GM23338 (cell line): ENCODE measurements around the gene SNRNP25. TPM values are rescaled to one million over a fixed set of nuclear protein-coding genes. Genes with fewer than 3 reads are reported as not detected.

Experiments used
- ATAC-seq: fragments of 200-7000 bp; cut with Tn5 transposase; 3 replicates; pipeline ENCODE4 v1.9.1; 2020
- DNase-seq: peaks from one replicate; pipeline ENCODE4 v3.0.0-alpha.2; 2015; ENCODE audit warnings: low spot score
- H2AFZ ChIP-seq: fragments of 200-600 bp; sonication (generic); 2 replicates; pipeline ENCODE4 v1.8.0; 2016; ENCODE audit warnings: antibody characterized with exemption, mild to moderate bottlenecking, moderate library complexity
- H3F3A ChIP-seq: fragments of 200-600 bp; sonication (generic); replicated peaks from 2 replicates; pipeline ENCODE4 v1.8.0; 2017; ENCODE audit warnings: antibody characterized with exemption, mixed run types, low read depth
- H3K27ac ChIP-seq: fragments of 200-600 bp; sonication (generic); 2 replicates; pipeline ENCODE4 v1.6.1; 2016; ENCODE audit warnings: low read depth
- H3K27me3 ChIP-seq: fragments of 200-600 bp; sonication (generic); 2 replicates; pipeline ENCODE4 v1.8.0; 2016; ENCODE audit warnings: mild to moderate bottlenecking, mixed run types, moderate library complexity; ENCODE audit not compliant: insufficient read depth
- H3K36me3 ChIP-seq: fragments of 200-600 bp; sonication (generic); 2 replicates; pipeline ENCODE4 v1.8.0; 2016; ENCODE audit warnings: mild to moderate bottlenecking; ENCODE audit not compliant: insufficient read depth
- H3K4me1 ChIP-seq: fragments of 200-600 bp; sonication (generic); 2 replicates; pipeline ENCODE4 v1.8.0; 2016; ENCODE audit warnings: mild to moderate bottlenecking, moderate library complexity; ENCODE audit not compliant: insufficient read depth
- H3K4me2 ChIP-seq: fragments of 200-600 bp; sonication (generic); 2 replicates; pipeline ENCODE4 v1.7.1; 2017; ENCODE audit warnings: mixed run types
- H3K4me3 ChIP-seq: fragments of 200-600 bp; sonication (generic); 2 replicates; pipeline ENCODE4 v1.6.1; 2016; ENCODE audit warnings: mixed run types
- H3K79me2 ChIP-seq: fragments of 200-600 bp; sonication (generic); replicated peaks from 2 replicates; pipeline ENCODE4 v1.8.0; 2017; ENCODE audit warnings: mild to moderate bottlenecking; ENCODE audit not compliant: insufficient read depth
- H3K9me2 ChIP-seq: fragments of 200-600 bp; sonication (generic); 2 replicates; pipeline ENCODE4 v1.8.0; 2017; ENCODE audit not compliant: insufficient read depth
- H4K20me1 ChIP-seq: fragments of 200-600 bp; sonication (generic); replicated peaks from 2 replicates; pipeline ENCODE4 v1.8.0; 2017; ENCODE audit warnings: mild to moderate bottlenecking; ENCODE audit not compliant: insufficient read depth
- H3K27ac Mint-ChIP-seq: 2 replicates; pipeline ENCODE4 v1.8.0; 2020; ENCODE audit warnings: inconsistent platforms, mild to moderate bottlenecking, moderate library complexity, mixed read lengths
- H3K27me3 Mint-ChIP-seq: 3 replicates; pipeline ENCODE4 v1.8.0; 2022; ENCODE audit warnings: low read depth, mild to moderate bottlenecking, moderate library complexity, mixed read lengths, inconsistent platforms; ENCODE audit not compliant: insufficient read depth, poor library complexity
- H3K36me3 Mint-ChIP-seq: 3 replicates; pipeline ENCODE4 v1.8.0; 2021; ENCODE audit warnings: low read depth, mild to moderate bottlenecking, inconsistent platforms, moderate library complexity, mixed read lengths
- H3K4me1 Mint-ChIP-seq: 3 replicates; pipeline ENCODE4 v1.8.0; 2020; ENCODE audit warnings: mild to moderate bottlenecking, inconsistent platforms, mixed read lengths
- H3K4me3 Mint-ChIP-seq: 3 replicates; pipeline ENCODE4 v1.8.0; 2021; ENCODE audit warnings: moderate library complexity, mild to moderate bottlenecking, inconsistent platforms, mixed read lengths
- H3K9me3 Mint-ChIP-seq: 3 replicates; pipeline ENCODE4 v1.8.0; 2020; ENCODE audit warnings: moderate library complexity, mild to moderate bottlenecking, inconsistent platforms, mixed read lengths
- CREB1 ChIP-seq: fragments of 250-450 bp; sonication (Bioruptor Pico); IDR thresholded peaks from 2 replicates; pipeline ENCODE4 v1.5.0; 2020; ENCODE audit warnings: low read depth, mild to moderate bottlenecking, moderate library complexity
- JUNB ChIP-seq: IDR thresholded peaks from one replicate; pipeline ENCODE4 v1.6.1; 2016; ENCODE audit warnings: antibody characterized with exemption; ENCODE audit not compliant: unreplicated experiment
- NANOG ChIP-seq: IDR thresholded peaks from 2 replicates; pipeline ENCODE4 v1.6.1; 2016; ENCODE audit warnings: antibody characterized with exemption, borderline replicate concordance
- POLR2AphosphoS5 ChIP-seq: IDR thresholded peaks from 2 replicates; pipeline ENCODE4 v1.6.1; 2016; ENCODE audit warnings: antibody characterized with exemption, low read depth
- STAT1 ChIP-seq: IDR thresholded peaks from one replicate; pipeline ENCODE4 v1.6.1; 2016; ENCODE audit warnings: antibody characterized with exemption; ENCODE audit not compliant: unreplicated experiment
- ZNF114 ChIP-seq: fragments of 250-450 bp; sonication (Bioruptor Pico); IDR thresholded peaks from 2 replicates; pipeline ENCODE4 v1.5.0; 2020; ENCODE audit warnings: mild to moderate bottlenecking, moderate library complexity
- ZNF331 ChIP-seq: fragments of 250-450 bp; sonication (Bioruptor Pico); IDR thresholded peaks from 2 replicates; pipeline ENCODE4 v1.5.0; 2020; ENCODE audit warnings: low read depth, mild to moderate bottlenecking, moderate library complexity
- polyA plus RNA-seq: library from polyadenylated mRNA; unstranded; fragments of >200 nt; fragmentation: Nextera tagmentation; extraction: Ambion mirVana; gene quantifications from 2 replicates; pipeline ENCODE4 v1.2.1, GENCODE V29; 2016
- total RNA-seq: library from RNA; depleted of rRNA; stranded (reverse); fragments of >200 nt; shearing (Covaris generic); gene quantifications from 2 replicates; pipeline ENCODE4 v1.2.3, GENCODE V29; 2014
- TF ChIP-seq, protein P1 (sequence below): IDR thresholded peaks from 2 replicates; pipeline ENCODE4 v1.6.1; 2016; ENCODE audit warnings: antibody characterized with exemption

The SNRNP25 gene
- total and polyA plus RNA-seq, 2 experiments from 2014 or later = 34.4 to 79.5 TPM

DNA sequence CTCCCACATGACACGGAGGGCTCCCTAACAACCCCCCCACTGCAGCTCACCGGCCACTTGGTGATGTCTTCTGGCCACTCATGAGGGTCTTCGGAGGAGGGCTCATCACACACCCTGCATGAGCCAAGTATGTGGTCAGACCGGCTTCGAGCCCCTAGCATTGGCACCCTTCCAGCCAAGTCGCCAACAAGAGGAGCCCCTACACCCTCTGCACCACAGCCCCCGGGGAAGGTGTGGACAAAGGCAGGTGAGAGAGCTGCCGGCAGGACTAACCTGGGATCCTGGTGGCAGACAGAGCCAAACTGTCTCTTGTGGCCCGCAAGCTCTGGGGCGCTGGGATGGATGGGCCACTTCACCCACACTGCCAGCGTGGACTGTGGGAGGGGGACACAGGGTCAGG lies 6.5 kb downstream of the SNRNP25 start:
- Histone ChIP-seq H3K27ac (no peak overlapping the region), H3K27me3 (no peaks in the 10 kb centered on the region), H3K9me2 (no peaks in the 10 kb centered on the region), H3K79me2 (no peaks in the 10 kb centered on the region), H2AFZ (no peak overlapping the region), H3K36me3 (0 out of 2 replicates have a peak, but pooled peaks cover 4% of the 10 kb centered on the region), H3K4me1 (no peaks in the 10 kb centered on the region), H4K20me1 (no peaks in the 10 kb centered on the region; the same call in 1 of the 2 replicates), H3K4me3 (no peak overlapping the region), H3F3A (0 out of 2 replicates have a peak, but pooled peaks cover under 1% of the 10 kb centered on the region), H3K4me2 (no peak overlapping the region)
- Mint-ChIP-seq H3K36me3 (peaks cover 54% of the 10 kb centered on the region), H3K4me3 (no peak overlapping the region; the same call in 2 of the 3 replicates), H3K27ac (no peak overlapping the region), H3K9me3 (no peaks in the 10 kb centered on the region), H3K4me1 (no peaks in the 10 kb centered on the region; the same call in 2 of the 3 replicates), H3K27me3 (peaks cover 9% of the 10 kb centered on the region)
- ATAC-seq = no peak
- no peak for DNase-seq
- TF ChIP-seq ZNF331 (CRISPR knock-in tag) (no peak), POLR2AphosphoS5 (no peak), JUNB (no peak)
- TF ChIP-seq, protein P1, sequence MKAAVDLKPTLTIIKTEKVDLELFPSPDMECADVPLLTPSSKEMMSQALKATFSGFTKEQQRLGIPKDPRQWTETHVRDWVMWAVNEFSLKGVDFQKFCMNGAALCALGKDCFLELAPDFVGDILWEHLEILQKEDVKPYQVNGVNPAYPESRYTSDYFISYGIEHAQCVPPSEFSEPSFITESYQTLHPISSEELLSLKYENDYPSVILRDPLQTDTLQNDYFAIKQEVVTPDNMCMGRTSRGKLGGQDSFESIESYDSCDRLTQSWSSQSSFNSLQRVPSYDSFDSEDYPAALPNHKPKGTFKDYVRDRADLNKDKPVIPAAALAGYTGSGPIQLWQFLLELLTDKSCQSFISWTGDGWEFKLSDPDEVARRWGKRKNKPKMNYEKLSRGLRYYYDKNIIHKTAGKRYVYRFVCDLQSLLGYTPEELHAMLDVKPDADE = no peak

DNA sequence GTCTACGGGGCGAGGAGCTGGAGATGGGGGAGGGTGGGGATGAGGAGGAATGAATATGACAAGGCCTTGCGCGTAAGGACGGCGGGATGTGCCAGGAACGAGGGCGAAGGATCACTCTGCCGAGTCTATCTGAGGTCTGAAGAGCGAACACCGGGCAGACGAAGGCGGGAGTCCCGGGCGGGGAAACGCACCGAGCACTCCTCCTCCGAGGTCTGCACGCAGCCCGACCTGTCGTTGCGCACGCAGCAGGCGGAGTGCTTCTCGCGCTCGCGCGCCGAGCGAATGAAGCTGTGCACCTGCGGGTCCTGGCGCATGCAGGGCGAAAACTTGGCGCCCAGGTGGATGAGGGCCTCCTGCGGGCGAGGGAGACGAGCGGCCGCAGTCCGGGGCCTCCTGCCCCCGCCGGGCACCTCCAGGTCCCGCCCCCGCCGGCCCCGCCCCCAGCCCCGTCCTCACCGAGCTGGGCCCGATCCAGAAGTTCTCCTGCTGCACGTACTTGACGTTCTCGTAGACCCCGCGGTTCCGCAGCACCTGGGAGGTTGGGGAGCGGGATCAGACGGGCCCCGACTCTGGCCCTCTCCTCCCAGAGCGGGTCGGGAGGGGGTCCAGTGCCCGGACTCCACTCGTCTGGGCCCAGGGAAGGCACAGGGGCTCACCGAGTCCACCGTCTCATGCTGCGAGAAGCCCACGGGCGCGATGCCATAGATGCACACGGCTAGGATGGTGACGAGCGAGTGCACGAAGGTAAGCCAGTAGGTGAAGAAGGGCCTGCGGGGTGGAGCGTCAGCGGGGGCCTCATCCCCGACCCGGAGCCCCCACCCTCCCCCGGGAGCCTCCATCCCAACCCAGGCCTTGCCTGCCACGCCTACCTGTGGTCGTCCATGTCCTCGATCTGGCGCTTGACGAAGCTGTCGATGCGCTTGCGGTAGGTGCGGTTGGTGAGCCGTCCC lies 7.6 kb downstream of the SNRNP25 start:
- Mint-ChIP-seq H3K27me3 (peaks cover 9% of the 10 kb centered on the region), H3K4me3 (no peak overlapping the region; the same call in 2 of the 3 replicates), H3K4me1 (peaks cover 5% of the 10 kb centered on the region), H3K36me3 (peaks cover 45% of the 10 kb centered on the region), H3K27ac (no peak overlapping the region), H3K9me3 (no peaks in the 10 kb centered on the region)
- H3K36me3 ChIP-seq = 0 out of 2 replicates have a peak, but pooled peaks cover 4% of the 10 kb centered on the region
- TF ChIP-seq CREB1 (no peak), ZNF331 (CRISPR knock-in tag) (no peak)
- H3K27ac ChIP-seq = no peak overlapping the region
- no peaks in the 10 kb centered on the region; the same call in 1 of the 2 replicates for H3K4me1 ChIP-seq
- H3K4me2 ChIP-seq = no peak overlapping the region
- H3F3A ChIP-seq = no peaks in the 10 kb centered on the region
- H2AFZ ChIP-seq = no peak overlapping the region
- H3K4me3 ChIP-seq = no peak overlapping the region
- ATAC-seq (peak; percentile 20), DNase-seq (peak; percentile 32)
- no peaks in the 10 kb centered on the region for H3K9me2 ChIP-seq
- H3K27me3 ChIP-seq = no peaks in the 10 kb centered on the region
- H3K79me2 ChIP-seq = no peaks in the 10 kb centered on the region
- no peaks in the 10 kb centered on the region; the same call in 1 of the 2 replicates for H4K20me1 ChIP-seq

DNA sequence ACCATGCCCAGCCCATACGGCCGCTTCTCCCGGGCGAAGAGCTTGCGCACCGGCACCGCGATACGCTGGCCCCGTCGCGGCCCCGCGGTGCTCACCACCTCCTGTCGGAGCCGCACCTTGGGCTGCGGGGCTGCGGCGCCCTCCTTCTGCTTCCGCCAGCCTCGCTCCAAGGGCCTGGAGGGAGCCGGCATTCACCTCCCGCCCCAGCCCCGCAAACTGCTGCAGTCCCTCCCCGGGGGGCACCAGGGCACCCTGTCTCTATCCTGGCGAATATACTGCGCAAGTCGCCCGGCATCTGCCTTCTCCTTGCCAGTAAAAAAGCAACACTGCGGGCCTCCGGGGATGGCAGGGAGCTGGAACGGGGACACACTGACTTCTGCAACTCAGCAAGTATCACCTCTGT lies 8.3 kb downstream of the SNRNP25 start:
- no peaks in the 10 kb centered on the region for H3K9me3 Mint-ChIP-seq
- no peak for ATAC-seq
- Histone ChIP-seq H3K4me1 (no peaks in the 10 kb centered on the region; the same call in 1 of the 2 replicates), H3K36me3 (0 out of 2 replicates have a peak, but pooled peaks cover 4% of the 10 kb centered on the region), H2AFZ (no peak overlapping the region), H3K9me2 (no peaks in the 10 kb centered on the region), H4K20me1 (no peaks in the 10 kb centered on the region; the same call in 1 of the 2 replicates), H3F3A (no peaks in the 10 kb centered on the region), H3K27ac (no peak overlapping the region), H3K27me3 (no peaks in the 10 kb centered on the region), H3K79me2 (no peaks in the 10 kb centered on the region), H3K4me3 (no peak overlapping the region), H3K4me2 (no peak overlapping the region)
- peaks cover 6% of the 10 kb centered on the region for H3K4me1 Mint-ChIP-seq
- H3K4me3 Mint-ChIP-seq = no peak overlapping the region
- peak; percentile 18 for DNase-seq
- H3K27ac Mint-ChIP-seq = no peak overlapping the region
- peaks cover 9% of the 10 kb centered on the region for H3K27me3 Mint-ChIP-seq
- peaks cover 39% of the 10 kb centered on the region for H3K36me3 Mint-ChIP-seq
- TF ChIP-seq NANOG (no peak), ZNF114 (CRISPR knock-in tag) (no peak), CREB1 (no peak), STAT1 (no peak), POLR2AphosphoS5 (no peak)
- TF ChIP-seq, protein P1 = no peak
